Kidney (tissue), 22 donors: Measurements from ENCODE around the gene DELE1. TPM values are rescaled to one million over a fixed set of nuclear protein-coding genes. Genes with fewer than 3 reads are reported as not detected.

Experiments
- DNase-seq, 5 donors: peaks; one replicate each; pipeline ENCODE4 v3.0.0-alpha.2; 2013 to 2020
- FAIRE-seq: peaks from 2 replicates; lab custom pipeline; 2012; peaks lifted over from hg19 to GRCh38; lab: Jason Lieb, UNC
- H3K27ac ChIP-seq, 2 donors: one replicate each; pipeline ENCODE4 v1.7.0; 2013; ENCODE audit warnings: low read depth in 2 of 2, low read length in 2 of 2, inconsistent platforms in 1 of 2
- H3K27me3 ChIP-seq: one replicate; pipeline ENCODE4 v1.7.1; 2013; ENCODE audit warnings: low read length, inconsistent platforms; ENCODE audit not compliant: control insufficient read depth, insufficient read depth
- H3K36me3 ChIP-seq, 3 donors: one replicate each; pipeline versions ENCODE4 v1.7.0 to v1.7.1; 2013; ENCODE audit warnings: low read length in 3 of 3, control low read depth in 1 of 3, inconsistent platforms in 1 of 3; ENCODE audit not compliant: insufficient read depth in 3 of 3, control insufficient read depth in 2 of 3
- H3K4me1 ChIP-seq, 3 donors: one replicate each; pipeline versions ENCODE4 v1.7.0 to v1.7.1; 2013; ENCODE audit warnings: low read length in 3 of 3, inconsistent platforms in 1 of 3, low read depth in 1 of 3; ENCODE audit not compliant: control insufficient read depth in 2 of 3, insufficient read depth in 2 of 3
- H3K4me3 ChIP-seq, 3 donors: one replicate each; pipeline versions ENCODE4 v1.7.0 to v1.8.1; 2013; ENCODE audit warnings: low read length in 3 of 3, control low read depth in 1 of 3, inconsistent platforms in 1 of 3
- H3K9ac ChIP-seq, 3 donors: one replicate each; pipeline versions ENCODE4 v1.7.0 to v1.7.1; 2013; ENCODE audit warnings: low read length in 3 of 3, control low read depth in 1 of 3, inconsistent platforms in 1 of 3
- H3K9me3 ChIP-seq, 3 donors: one replicate each; pipeline versions ENCODE4 v1.7.0 to v1.7.1; 2013; ENCODE audit warnings: low read length in 3 of 3, control low read depth in 1 of 3, inconsistent platforms in 1 of 3; ENCODE audit not compliant: control insufficient read depth in 2 of 3, insufficient read depth in 1 of 3
- intact Hi-C: fragments of 100-400 bp; cut with DNase I; formaldehyde crosslinking; loops from one replicate; pipeline ENCODE4 v1.11.1; 2022
- long read RNA-seq, 10 donors: library from polyadenylated mRNA in 1 of 10; unstranded in 1 of 10; transcript quantifications; one replicate each; pipeline ENCODE4 v2.0.0 and lab custom pipeline, GENCODE V29; 2021 to 2026
- polyA plus RNA-seq: library from polyadenylated mRNA; stranded (reverse); fragments of 350-450 nt; fragmentation: Illumina TruSeq; extraction: RNeasy Lipid Tissue Mini Kit (QIAGEN cat#74804); gene quantifications from one replicate; pipeline ENCODE4 v1.2.3, GENCODE V29; 2014; ENCODE audit warnings: low read depth, low replicate concordance; ENCODE audit not compliant: insufficient read depth
- total RNA-seq: library from RNA; stranded (reverse); fragmentation: NEBNext Ultra II Directional; extraction: Animal tissue kit (Norgen Biotek cat#: 25700); gene quantifications from one replicate; pipeline ENCODE4 v1.2.1, GENCODE V29; 2021
- TF ChIP-seq, protein P1 (sequence below): IDR thresholded peaks from 3 replicates; pipeline ENCODE4 v1.5.1; 2012; ENCODE audit warnings: mild to moderate bottlenecking, moderate library complexity, borderline replicate concordance; ENCODE audit not compliant: insufficient read depth; ENCODE audit errors: extremely low read depth
- donor health status: control.
- donor health status: control.
- donor health status: control.
- donor health status: control.
- donor health status: control.
- donor health status: DM: yes; HTN: yes; CAD: no.
- donor health status: Normal renal cell carcinoma (clear cell type).

DELE1 gene, protein sequence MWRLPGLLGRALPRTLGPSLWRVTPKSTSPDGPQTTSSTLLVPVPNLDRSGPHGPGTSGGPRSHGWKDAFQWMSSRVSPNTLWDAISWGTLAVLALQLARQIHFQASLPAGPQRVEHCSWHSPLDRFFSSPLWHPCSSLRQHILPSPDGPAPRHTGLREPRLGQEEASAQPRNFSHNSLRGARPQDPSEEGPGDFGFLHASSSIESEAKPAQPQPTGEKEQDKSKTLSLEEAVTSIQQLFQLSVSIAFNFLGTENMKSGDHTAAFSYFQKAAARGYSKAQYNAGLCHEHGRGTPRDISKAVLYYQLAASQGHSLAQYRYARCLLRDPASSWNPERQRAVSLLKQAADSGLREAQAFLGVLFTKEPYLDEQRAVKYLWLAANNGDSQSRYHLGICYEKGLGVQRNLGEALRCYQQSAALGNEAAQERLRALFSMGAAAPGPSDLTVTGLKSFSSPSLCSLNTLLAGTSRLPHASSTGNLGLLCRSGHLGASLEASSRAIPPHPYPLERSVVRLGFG
- 82.3 TPM for total RNA-seq
- polyA plus RNA-seq: 67.7 TPM
- long read RNA-seq, donor 1, full-length matches to known transcripts: 6 of 17 reads
- long read RNA-seq, donor 1, partial matches to known transcripts: 11 of 17 reads
- long read RNA-seq, donor 1, other reads (novel, unspliced or antisense): 0 of 17 reads
- long read RNA-seq, donor 2, full-length matches to known transcripts: 5 of 11 reads
- long read RNA-seq, donor 2, partial matches to known transcripts: 6 of 11 reads
- long read RNA-seq, donor 2, other reads (novel, unspliced or antisense): 0 of 11 reads
- long read RNA-seq, donor 3, full-length matches to known transcripts: 11 of 19 reads
- long read RNA-seq, donor 3, partial matches to known transcripts: 8 of 19 reads
- long read RNA-seq, donor 3, other reads (novel, unspliced or antisense): 0 of 19 reads
- long read RNA-seq, donor 4, full-length matches to known transcripts: 3 of 3 reads
- long read RNA-seq, donor 4, partial matches to known transcripts: 0 of 3 reads
- long read RNA-seq, donor 4, other reads (novel, unspliced or antisense): 0 of 3 reads
- long read RNA-seq, donor 5, full-length matches to known transcripts: 3 of 3 reads
- long read RNA-seq, donor 5, partial matches to known transcripts: 0 of 3 reads
- long read RNA-seq, donor 5, other reads (novel, unspliced or antisense): 0 of 3 reads
- long read RNA-seq, donor 6, full-length matches to known transcripts: 1 of 1 reads
- long read RNA-seq, donor 6, partial matches to known transcripts: 0 of 1 reads
- long read RNA-seq, donor 6, other reads (novel, unspliced or antisense): 0 of 1 reads
- long read RNA-seq, donor 7, full-length matches to known transcripts: 3 of 31 reads
- long read RNA-seq, donor 7, partial matches to known transcripts: 22 of 31 reads
- long read RNA-seq, donor 7, other reads (novel, unspliced or antisense): 6 of 31 reads
- long read RNA-seq, donor 8, full-length matches to known transcripts: 2 of 7 reads
- long read RNA-seq, donor 8, partial matches to known transcripts: 5 of 7 reads
- long read RNA-seq, donor 8, other reads (novel, unspliced or antisense): 0 of 7 reads
- long read RNA-seq, donor 9, full-length matches to known transcripts: 4 of 15 reads
- long read RNA-seq, donor 9, partial matches to known transcripts: 11 of 15 reads
- long read RNA-seq, donor 9, other reads (novel, unspliced or antisense): 0 of 15 reads
- long read RNA-seq, donor 10, full-length matches to known transcripts: 6 of 22 reads
- long read RNA-seq, donor 10, partial matches to known transcripts: 16 of 22 reads
- long read RNA-seq, donor 10, other reads (novel, unspliced or antisense): 0 of 22 reads

DNA sequence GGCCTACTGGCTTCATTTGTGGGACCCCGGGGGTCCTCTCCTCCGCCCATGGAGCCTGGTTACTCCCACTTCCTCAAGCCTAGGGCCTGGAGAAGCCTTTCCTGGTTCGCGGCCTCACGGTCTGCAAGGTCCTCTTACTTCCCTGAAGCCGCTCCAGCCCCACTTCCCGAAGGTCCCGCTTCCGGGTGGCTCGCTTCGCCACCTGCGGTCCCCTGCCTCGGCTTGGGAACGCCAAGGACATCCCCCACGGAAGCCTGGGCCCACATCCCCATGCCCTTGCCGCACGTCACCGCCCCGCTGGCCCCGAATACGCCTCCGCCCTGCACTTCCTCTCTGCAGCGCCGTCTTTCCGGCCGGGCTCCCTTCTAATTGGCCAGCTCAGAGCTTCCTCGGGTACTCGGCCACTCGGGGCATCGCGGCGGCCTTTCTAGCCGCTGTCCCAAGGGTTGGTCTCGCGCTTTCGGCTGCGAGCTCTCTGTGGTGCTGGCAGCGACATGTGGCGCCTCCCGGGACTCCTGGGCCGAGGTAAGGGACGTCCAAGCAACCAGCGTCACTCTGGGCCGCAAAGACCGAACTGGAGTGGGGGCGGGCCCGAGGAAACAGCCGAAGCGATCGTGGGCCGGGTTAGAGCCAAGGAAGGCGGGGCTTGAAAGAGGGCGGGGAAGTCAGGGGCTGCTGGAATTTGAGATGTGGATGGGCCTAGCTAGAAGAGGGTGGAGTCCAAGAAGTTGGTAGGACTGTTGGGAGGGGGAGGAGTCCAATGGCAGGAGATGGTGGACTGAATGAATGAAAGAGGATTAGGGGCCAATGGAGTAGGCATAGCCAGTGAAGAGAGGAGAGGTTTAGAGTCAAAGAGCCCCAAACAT is at the start of gene DELE1:
DELE1 (plus strand) TSS at position 424 of the 866 bp plus-strand sequence; CDS start at position 495, 71 bp downstream.
- TF ChIP-seq, protein P1, sequence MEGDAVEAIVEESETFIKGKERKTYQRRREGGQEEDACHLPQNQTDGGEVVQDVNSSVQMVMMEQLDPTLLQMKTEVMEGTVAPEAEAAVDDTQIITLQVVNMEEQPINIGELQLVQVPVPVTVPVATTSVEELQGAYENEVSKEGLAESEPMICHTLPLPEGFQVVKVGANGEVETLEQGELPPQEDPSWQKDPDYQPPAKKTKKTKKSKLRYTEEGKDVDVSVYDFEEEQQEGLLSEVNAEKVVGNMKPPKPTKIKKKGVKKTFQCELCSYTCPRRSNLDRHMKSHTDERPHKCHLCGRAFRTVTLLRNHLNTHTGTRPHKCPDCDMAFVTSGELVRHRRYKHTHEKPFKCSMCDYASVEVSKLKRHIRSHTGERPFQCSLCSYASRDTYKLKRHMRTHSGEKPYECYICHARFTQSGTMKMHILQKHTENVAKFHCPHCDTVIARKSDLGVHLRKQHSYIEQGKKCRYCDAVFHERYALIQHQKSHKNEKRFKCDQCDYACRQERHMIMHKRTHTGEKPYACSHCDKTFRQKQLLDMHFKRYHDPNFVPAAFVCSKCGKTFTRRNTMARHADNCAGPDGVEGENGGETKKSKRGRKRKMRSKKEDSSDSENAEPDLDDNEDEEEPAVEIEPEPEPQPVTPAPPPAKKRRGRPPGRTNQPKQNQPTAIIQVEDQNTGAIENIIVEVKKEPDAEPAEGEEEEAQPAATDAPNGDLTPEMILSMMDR: no peak
- Histone ChIP-seq H3K36me3 (peaks cover 4 to 28% (median 27%) of the 10 kb centered on the region in 3 donors), H3K4me3 (peak within 1 kb of the TSS; percentile 79 to 88 (median 87)), H3K27me3 (no peaks in the 10 kb centered on the region), H3K9me3 (no peaks in the 10 kb centered on the region), H3K9ac (peak within 1 kb of the TSS; percentile 52 to 97 (median 92)), H3K27ac (peak within 1 kb of the TSS; percentile 99), H3K4me1 (peaks cover 0 to 11% (median 4%) of the 10 kb centered on the region in 3 donors)
- peak; percentile 94 to 98 (median 97) for DNase-seq
- FAIRE-seq: no peak
- intact Hi-C loops: no loop called here

DNA sequence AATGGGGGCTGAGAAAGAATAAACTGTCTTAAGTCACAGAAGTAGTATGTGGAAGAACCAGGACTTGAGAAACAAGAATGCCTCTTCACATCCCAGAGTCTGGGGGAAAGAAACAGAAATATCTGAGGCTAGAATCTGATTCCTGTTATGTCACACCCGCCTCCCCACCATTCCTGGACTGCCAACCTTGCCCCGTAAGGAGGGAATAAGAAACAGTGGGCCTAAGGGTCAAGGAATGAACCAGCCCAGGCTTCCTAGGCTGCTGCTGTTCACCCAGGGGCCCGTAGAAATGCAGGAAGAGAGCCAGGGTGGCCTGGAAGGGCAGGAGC is 49.8 kb upstream of the DELE1 start:
- H3K4me3 ChIP-seq: peak overlapping the region in 1 of 3 donors; percentile 54
- peaks cover 0 to 3% (median 2%) of the 10 kb centered on the region in 3 donors for H3K36me3 ChIP-seq
- no peaks in the 10 kb centered on the region for H3K9me3 ChIP-seq
- H3K27ac ChIP-seq: peak overlapping the region; percentile 75 to 88
- DNase-seq (no peak), FAIRE-seq (no peak)
- H3K4me1 ChIP-seq: peaks cover 0 to 55% (median 29%) of the 10 kb centered on the region in 3 donors
- H3K27me3 ChIP-seq: peaks cover 22% of the 10 kb centered on the region
- H3K9ac ChIP-seq: peak overlapping the region in 2 of 3 donors; percentile 70 to 71
- TF ChIP-seq, protein P1: no peak
- intact Hi-C loops: no loop called here
